ENCODE measurements around the gene TLL2. TPM values are rescaled to one million over a fixed set of nuclear protein-coding genes. Genes with fewer than 3 reads are reported as not detected.

The TLL2 gene
- total and polyA plus RNA-seq, 7 experiments from 2014 or later, result 0.24 TPM; not detected in 6

- no peak for ATAC-seq
- CTCF ChIA-PET, result interaction anchor here (0.6 kb wide), 1 partner anchor 48 kb away, joined by 3 read pairs; no protein-coding TSS in a partner anchor
- no peak overlapping the region for H3K27ac Mint-ChIP-seq
Observed at GRCh38 chr10:96500050-96500449, 13.7 kb downstream of the TLL2 start.

GRCh38 chr10:96497391-96497790 lies 16.3 kb downstream of the TLL2 start:
- Mint-ChIP-seq H3K4me1 (peaks cover 0 to 1% (median 0%) of the 10 kb centered on the region in 7 donors), H3K9me3 (no peaks in the 10 kb centered on the region), H3K4me3 (no peak overlapping the region), H3K36me3 (no peaks in the 10 kb centered on the region), H3K27ac (peak overlapping the region in 1 of 9 donors; percentile 55), H3K27me3 (peaks cover 6 to 28% (median 12%) of the 10 kb centered on the region in 5 donors)
- Histone ChIP-seq H3K4me3 (ENCODE audit: low read length) (no peak overlapping the region), H3K36me3 (ENCODE audit: control insufficient read depth in 2 of 3, insufficient read depth in 3 of 3, low read length in 3 of 3) (no peaks in the 10 kb centered on the region), H3K27me3 (ENCODE audit: control insufficient read depth in 2 of 2, insufficient read depth in 2 of 2, low read length in 2 of 2) (peaks cover 0 to 3% of the 10 kb centered on the region in 2 donors), H3K4me1 (ENCODE audit: control insufficient read depth in 2 of 2, insufficient read depth in 2 of 2, low read length in 2 of 2) (no peaks in the 10 kb centered on the region), H3K9me3 (ENCODE audit: control insufficient read depth in 2 of 3, low read length in 3 of 3) (no peaks in the 10 kb centered on the region), H3K27ac (ENCODE audit: low read depth, low read length) (no peak overlapping the region)
- POLR2A ChIA-PET, result no interaction called here
- intact Hi-C loops (cut with micrococcal nuclease), result no loop called here
- CTCF ChIA-PET, result interaction anchor here (2.0 kb wide), 1 partner anchor 13 kb away, joined by 6 read pairs; no protein-coding TSS in a partner anchor
- no peak for DNase-seq
- no peak for ATAC-seq

More at GRCh38 chr10:96500050-96500449, 13.7 kb downstream of the TLL2 start:
- POLR2A ChIA-PET, result no interaction called here
- Histone ChIP-seq H3K36me3 (ENCODE audit: control insufficient read depth in 2 of 3, insufficient read depth in 3 of 3, low read length in 3 of 3) (no peaks in the 10 kb centered on the region), H3K9me3 (ENCODE audit: control insufficient read depth in 2 of 3, low read length in 3 of 3) (no peaks in the 10 kb centered on the region), H3K27me3 (ENCODE audit: control insufficient read depth in 2 of 2, insufficient read depth in 2 of 2, low read length in 2 of 2) (peaks cover 0 to 3% of the 10 kb centered on the region in 2 donors), H3K4me1 (ENCODE audit: control insufficient read depth in 2 of 2, insufficient read depth in 2 of 2, low read length in 2 of 2) (no peaks in the 10 kb centered on the region), H3K4me3 (ENCODE audit: low read length) (no peak overlapping the region), H3K27ac (ENCODE audit: low read depth, low read length) (no peak overlapping the region)
- H3K9me3 Mint-ChIP-seq, result no peaks in the 10 kb centered on the region
- peaks cover 4 to 27% (median 9%) of the 10 kb centered on the region in 5 donors for H3K27me3 Mint-ChIP-seq
- DNase-seq, result no peak
- H3K4me1 Mint-ChIP-seq, result peaks cover 0 to 1% (median 0%) of the 10 kb centered on the region in 7 donors
- intact Hi-C loops (cut with micrococcal nuclease), result no loop called here
- no peaks in the 10 kb centered on the region for H3K36me3 Mint-ChIP-seq
- no peak overlapping the region for H3K4me3 Mint-ChIP-seq

- DNase-seq, result no peak
- Mint-ChIP-seq H3K4me3 (no peak overlapping the region), H3K27ac (peak overlapping the region in 1 of 9 donors; percentile 17), H3K27me3 (peaks cover 0 to 20% (median 12%) of the 10 kb centered on the region in 5 donors), H3K9me3 (no peaks in the 10 kb centered on the region), H3K36me3 (no peaks in the 10 kb centered on the region), H3K4me1 (peaks cover 0 to 1% (median 0%) of the 10 kb centered on the region in 7 donors)
- H3K27ac ChIP-seq (ENCODE audit: low read depth, low read length), result no peak overlapping the region
- H3K36me3 ChIP-seq (ENCODE audit: control insufficient read depth in 2 of 3, insufficient read depth in 3 of 3, low read length in 3 of 3), result no peaks in the 10 kb centered on the region
- no peaks in the 10 kb centered on the region for H3K27me3 ChIP-seq (ENCODE audit: control insufficient read depth in 2 of 2, insufficient read depth in 2 of 2, low read length in 2 of 2)
- ChIA-PET POLR2A (no interaction called here), CTCF (no interaction called here)
- no peak overlapping the region for H3K4me3 ChIP-seq (ENCODE audit: low read length)
- no peaks in the 10 kb centered on the region for H3K9me3 ChIP-seq (ENCODE audit: control insufficient read depth in 2 of 3, low read length in 3 of 3)
- ATAC-seq, result no peak
- intact Hi-C loops (cut with micrococcal nuclease), result no loop called here
- H3K4me1 ChIP-seq (ENCODE audit: control insufficient read depth in 2 of 2, insufficient read depth in 2 of 2, low read length in 2 of 2), result no peaks in the 10 kb centered on the region
Observed at GRCh38 chr10:96496281-96496925, 17.3 kb downstream of the TLL2 start.

- POLR2A ChIA-PET, result no interaction called here
- no peaks in the 10 kb centered on the region for H3K27me3 ChIP-seq (ENCODE audit: control insufficient read depth in 2 of 2, insufficient read depth in 2 of 2, low read length in 2 of 2)
- Mint-ChIP-seq H3K36me3 (no peaks in the 10 kb centered on the region), H3K27me3 (peaks cover 0 to 17% (median 9%) of the 10 kb centered on the region in 5 donors), H3K4me1 (no peaks in the 10 kb centered on the region), H3K27ac (no peak overlapping the region), H3K4me3 (no peak overlapping the region), H3K9me3 (no peaks in the 10 kb centered on the region)
- no peak for DNase-seq
- intact Hi-C loops (cut with micrococcal nuclease), result no loop called here
- no peak overlapping the region for H3K4me3 ChIP-seq (ENCODE audit: low read length)
- no peak for ATAC-seq
- H3K27ac ChIP-seq (ENCODE audit: low read depth, low read length), result no peak overlapping the region
- CTCF ChIA-PET, result no interaction called here
- no peaks in the 10 kb centered on the region for H3K36me3 ChIP-seq (ENCODE audit: control insufficient read depth in 2 of 3, insufficient read depth in 3 of 3, low read length in 3 of 3)
- no peaks in the 10 kb centered on the region for H3K4me1 ChIP-seq (ENCODE audit: control insufficient read depth in 2 of 2, insufficient read depth in 2 of 2, low read length in 2 of 2)
- H3K9me3 ChIP-seq (ENCODE audit: control insufficient read depth in 2 of 3, low read length in 3 of 3), result no peaks in the 10 kb centered on the region
Observed at GRCh38 chr10:96495544-96495943, 18.2 kb downstream of the TLL2 start.

GRCh38 chr10:96494694-96495093 lies 19.0 kb downstream of the TLL2 start:
- Mint-ChIP-seq H3K27me3 (peaks cover 0 to 17% (median 9%) of the 10 kb centered on the region in 5 donors), H3K36me3 (no peaks in the 10 kb centered on the region), H3K9me3 (no peaks in the 10 kb centered on the region), H3K4me3 (no peak overlapping the region), H3K4me1 (no peaks in the 10 kb centered on the region), H3K27ac (no peak overlapping the region)
- Histone ChIP-seq H3K4me3 (ENCODE audit: low read length) (no peak overlapping the region), H3K9me3 (ENCODE audit: control insufficient read depth in 2 of 3, low read length in 3 of 3) (no peaks in the 10 kb centered on the region), H3K27ac (ENCODE audit: low read depth, low read length) (no peak overlapping the region), H3K27me3 (ENCODE audit: control insufficient read depth in 2 of 2, insufficient read depth in 2 of 2, low read length in 2 of 2) (no peaks in the 10 kb centered on the region), H3K4me1 (ENCODE audit: control insufficient read depth in 2 of 2, insufficient read depth in 2 of 2, low read length in 2 of 2) (no peaks in the 10 kb centered on the region), H3K36me3 (ENCODE audit: control insufficient read depth in 2 of 3, insufficient read depth in 3 of 3, low read length in 3 of 3) (no peaks in the 10 kb centered on the region)
- intact Hi-C loops (cut with micrococcal nuclease), result no loop called here
- POLR2A ChIA-PET, result no interaction called here
- CTCF ChIA-PET, result no interaction called here
- DNase-seq (no peak), ATAC-seq (no peak)

GRCh38 chr10:96493871-96494525 lies 19.7 kb downstream of the TLL2 start:
- no peak overlapping the region for H3K4me3 Mint-ChIP-seq

GRCh38 chr10:96493254-96493653 lies 20.5 kb downstream of the TLL2 start:
- POLR2A ChIA-PET, result no interaction called here
- Mint-ChIP-seq H3K27ac (no peak overlapping the region), H3K4me1 (no peaks in the 10 kb centered on the region), H3K4me3 (no peak overlapping the region), H3K27me3 (peaks cover 4 to 17% (median 8%) of the 10 kb centered on the region in 5 donors), H3K36me3 (no peaks in the 10 kb centered on the region), H3K9me3 (no peaks in the 10 kb centered on the region)
- H3K27me3 ChIP-seq (ENCODE audit: control insufficient read depth in 2 of 2, insufficient read depth in 2 of 2, low read length in 2 of 2), result no peaks in the 10 kb centered on the region
- no peak overlapping the region for H3K27ac ChIP-seq (ENCODE audit: low read depth, low read length)
- ATAC-seq (no peak), DNase-seq (no peak)
- H3K4me1 ChIP-seq (ENCODE audit: control insufficient read depth in 2 of 2, insufficient read depth in 2 of 2, low read length in 2 of 2), result no peaks in the 10 kb centered on the region
- CTCF ChIA-PET, result no interaction called here
- H3K4me3 ChIP-seq (ENCODE audit: low read length), result no peak overlapping the region
- H3K9me3 ChIP-seq (ENCODE audit: control insufficient read depth in 2 of 3, low read length in 3 of 3), result no peaks in the 10 kb centered on the region
- intact Hi-C loops (cut with micrococcal nuclease), result no loop called here
- no peaks in the 10 kb centered on the region for H3K36me3 ChIP-seq (ENCODE audit: control insufficient read depth in 2 of 3, insufficient read depth in 3 of 3, low read length in 3 of 3)

More at GRCh38 chr10:96493871-96494525, 19.7 kb downstream of the TLL2 start:
- H3K9me3 ChIP-seq (ENCODE audit: control insufficient read depth in 2 of 3, low read length in 3 of 3), result no peaks in the 10 kb centered on the region
- ChIA-PET CTCF (no interaction called here), POLR2A (no interaction called here)
- H3K27ac ChIP-seq (ENCODE audit: low read depth, low read length), result no peak overlapping the region
- DNase-seq (no peak), ATAC-seq (no peak)
- H3K9me3 Mint-ChIP-seq, result no peaks in the 10 kb centered on the region
- no peaks in the 10 kb centered on the region for H3K27me3 ChIP-seq (ENCODE audit: control insufficient read depth in 2 of 2, insufficient read depth in 2 of 2, low read length in 2 of 2)
- intact Hi-C loops (cut with micrococcal nuclease), result no loop called here
- no peak overlapping the region for H3K27ac Mint-ChIP-seq
- no peaks in the 10 kb centered on the region for H3K36me3 Mint-ChIP-seq
- no peak overlapping the region for H3K4me3 ChIP-seq (ENCODE audit: low read length)
- H3K36me3 ChIP-seq (ENCODE audit: control insufficient read depth in 2 of 3, insufficient read depth in 3 of 3, low read length in 3 of 3), result no peaks in the 10 kb centered on the region
- peaks cover 4 to 17% (median 9%) of the 10 kb centered on the region in 5 donors for H3K27me3 Mint-ChIP-seq
- H3K4me1 Mint-ChIP-seq, result no peaks in the 10 kb centered on the region
- no peaks in the 10 kb centered on the region for H3K4me1 ChIP-seq (ENCODE audit: control insufficient read depth in 2 of 2, insufficient read depth in 2 of 2, low read length in 2 of 2)
